SK-N-SH treated with all-trans-retinoic acid at 6 μM for 48 hours (cell line): Measurements from ENCODE around the gene EIF5B.
A peak's percentile ranks its signal among the peaks of the same experiment; 100 is the strongest.

ENCODE experiments used
- ATAC-seq: fragments of 200-7000 bp; cut with Tn5 transposase; 3 replicates; pipeline ENCODE4 v1.9.1; 2020; ENCODE audit warnings: mild to moderate bottlenecking, moderate library complexity
- ARNTL ChIP-seq: fragments of 450-650 bp; formaldehyde crosslinking; IDR thresholded peaks from 2 replicates; pipeline ENCODE4 v1.5.0; 2020; ENCODE audit warnings: low read depth, mild to moderate bottlenecking, moderate library complexity, borderline replicate concordance
- BACH2 ChIP-seq: fragments of 250-450 bp; sonication (Bioruptor Pico); IDR thresholded peaks from 2 replicates; pipeline ENCODE4 v1.9.0; 2021; ENCODE audit warnings: mild to moderate bottlenecking, borderline replicate concordance
- CREB5 ChIP-seq: fragments of 250-450 bp; sonication (Bioruptor Pico); IDR thresholded peaks from 2 replicates; pipeline ENCODE4 v1.5.1; 2020; ENCODE audit warnings: low read depth, mild to moderate bottlenecking, moderate library complexity
- CSDC2 ChIP-seq: fragments of 250-450 bp; sonication (Bioruptor Pico); IDR thresholded peaks from 2 replicates; pipeline ENCODE4 v1.5.0; 2020; ENCODE audit warnings: mild to moderate bottlenecking, moderate library complexity
- CSRNP3 ChIP-seq: fragments of 250-450 bp; sonication (Bioruptor Pico); IDR thresholded peaks from 2 replicates; pipeline ENCODE4 v1.5.1; 2021; ENCODE audit warnings: mild to moderate bottlenecking, moderate library complexity
- ESRRG ChIP-seq: fragments of 250-450 bp; sonication (Bioruptor Pico); IDR thresholded peaks from 2 replicates; pipeline ENCODE4 v1.6.1; 2021; ENCODE audit warnings: mild to moderate bottlenecking
- GLIS3 ChIP-seq: fragments of 250-450 bp; sonication (Bioruptor Pico); IDR thresholded peaks from 2 replicates; pipeline ENCODE4 v1.5.0; 2020; ENCODE audit warnings: mild to moderate bottlenecking, moderate library complexity
- ISL1 ChIP-seq: fragments of 250-450 bp; sonication (Bioruptor Pico); IDR thresholded peaks from 2 replicates; pipeline ENCODE4 v2.1.2; 2022; ENCODE audit warnings: mild to moderate bottlenecking, moderate library complexity
- OSR1 ChIP-seq: fragments of 250-450 bp; sonication (Bioruptor Pico); IDR thresholded peaks from 2 replicates; pipeline ENCODE4 v1.8.0; 2022; ENCODE audit warnings: moderate library complexity, mild to moderate bottlenecking, inconsistent platforms
- PATZ1 ChIP-seq: fragments of 250-450 bp; sonication (Bioruptor Pico); IDR thresholded peaks from 2 replicates; pipeline ENCODE4 v1.8.0; 2020; ENCODE audit warnings: mild to moderate bottlenecking, moderate library complexity, borderline replicate concordance
- POU6F1 ChIP-seq: fragments of 250-450 bp; sonication (Bioruptor Pico); IDR thresholded peaks from 2 replicates; pipeline ENCODE4 v1.8.0; 2021; ENCODE audit warnings: low read depth, mild to moderate bottlenecking, moderate library complexity, borderline replicate concordance
- PPARA ChIP-seq: fragments of 250-450 bp; sonication (Bioruptor Pico); IDR thresholded peaks from 2 replicates; pipeline ENCODE4 v1.5.0; 2020; ENCODE audit warnings: mild to moderate bottlenecking, borderline replicate concordance
- RARB ChIP-seq: fragments of 250-450 bp; sonication (Bioruptor Pico); IDR thresholded peaks from 2 replicates; pipeline ENCODE4 v1.8.0; 2021; ENCODE audit warnings: mild to moderate bottlenecking, moderate library complexity
- SNAI2 ChIP-seq: fragments of 250-450 bp; sonication (Bioruptor Pico); IDR thresholded peaks from 2 replicates; pipeline ENCODE4 v1.5.0; 2020; ENCODE audit warnings: mild to moderate bottlenecking, moderate library complexity
- TCF4 ChIP-seq: fragments of 250-450 bp; sonication (Bioruptor Pico); IDR thresholded peaks from 2 replicates; pipeline ENCODE4 v1.8.0; 2021; ENCODE audit warnings: mild to moderate bottlenecking, moderate library complexity, borderline replicate concordance
- TOX ChIP-seq: fragments of 250-450 bp; sonication (Bioruptor Pico); IDR thresholded peaks from 2 replicates; pipeline ENCODE4 v1.8.0; 2021; ENCODE audit warnings: mild to moderate bottlenecking, moderate library complexity, borderline replicate concordance
- ZC3H10 ChIP-seq: fragments of 250-450 bp; sonication (Bioruptor Pico); IDR thresholded peaks from 2 replicates; pipeline ENCODE4 v1.5.1; 2021; ENCODE audit warnings: mild to moderate bottlenecking, moderate library complexity
- ZFP3 ChIP-seq: fragments of 250-450 bp; sonication (Bioruptor Pico); IDR thresholded peaks from 2 replicates; pipeline ENCODE4 v1.5.0; 2020; ENCODE audit warnings: mild to moderate bottlenecking, moderate library complexity
- ZFP30 ChIP-seq: fragments of 450-650 bp; formaldehyde crosslinking; IDR thresholded peaks from 2 replicates; pipeline ENCODE4 v1.5.0; 2022; ENCODE audit warnings: mild to moderate bottlenecking, moderate library complexity
- ZNF565 ChIP-seq: fragments of 450-650 bp; formaldehyde crosslinking; conservative IDR thresholded peaks from 2 replicates; pipeline ENCODE4 v1.5.0; 2020; ENCODE audit warnings: low read depth, mild to moderate bottlenecking, moderate library complexity
- ZNF70 ChIP-seq: fragments of 450-650 bp; formaldehyde crosslinking; IDR thresholded peaks from 2 replicates; pipeline ENCODE4 v1.5.0; 2020; ENCODE audit warnings: mild to moderate bottlenecking, moderate library complexity
- ZNF8 ChIP-seq: fragments of 450-650 bp; formaldehyde crosslinking; IDR thresholded peaks from 2 replicates; pipeline ENCODE4 v1.5.0; 2020; ENCODE audit warnings: mild to moderate bottlenecking, moderate library complexity

EIF5B gene

GRCh38 chr2:99414566-99414965 is 77.4 kb downstream of the EIF5B start:
- TF ChIP-seq ZNF8 (CRISPR knock-in tag) (no peak), ISL1 (no peak), BACH2 (CRISPR knock-in tag) (no peak), TOX (no peak), ZFP3 (CRISPR knock-in tag) (no peak), CSRNP3 (CRISPR knock-in tag) (no peak), CREB5 (CRISPR knock-in tag) (no peak), ARNTL (CRISPR knock-in tag) (no peak), ESRRG (no peak), ZC3H10 (CRISPR knock-in tag) (no peak), PATZ1 (CRISPR knock-in tag) (no peak), SNAI2 (CRISPR knock-in tag) (no peak), OSR1 (CRISPR knock-in tag) (no peak), PPARA (CRISPR knock-in tag) (no peak), GLIS3 (CRISPR knock-in tag) (no peak), POU6F1 (no peak), RARB (CRISPR knock-in tag) (no peak), ZFP30 (no peak), TCF4 (CRISPR knock-in tag) (no peak), ZNF565 (no peak)
- no peak for ATAC-seq

GRCh38 chr2:99417396-99417795 is 80.2 kb downstream of the EIF5B start:
- TF ChIP-seq ZNF565 (no peak), SNAI2 (CRISPR knock-in tag) (no peak), ESRRG (no peak)
- ATAC-seq = no peak

GRCh38 chr2:99420031-99420430 is 82.8 kb downstream of the EIF5B start:
- peak; percentile 62 for ATAC-seq

More at GRCh38 chr2:99420031-99420430, 82.8 kb downstream of the EIF5B start:
- TF ChIP-seq ZNF8 (CRISPR knock-in tag) = no peak
- no peak for TF ChIP-seq PATZ1 (CRISPR knock-in tag)
- no peak for TF ChIP-seq ESRRG
- no peak for TF ChIP-seq GLIS3 (CRISPR knock-in tag)
- no peak for TF ChIP-seq RARB (CRISPR knock-in tag)
- TF ChIP-seq ZNF70 (CRISPR knock-in tag) = no peak
- TF ChIP-seq POU6F1 = no peak
- no peak; the same call in 1 of the 2 replicates for TF ChIP-seq ISL1
- no peak for TF ChIP-seq CSDC2 (CRISPR knock-in tag)
- TF ChIP-seq ZNF565 = no peak
- TF ChIP-seq PPARA (CRISPR knock-in tag) = no peak
- TF ChIP-seq TCF4 (CRISPR knock-in tag) = no peak
- TF ChIP-seq ZFP30 = no peak
